Choroid plexus epithelial cell (primary cell): ENCODE data around the gene RPH3AL.

Source experiments
- DNase-seq: peaks from one replicate; pipeline ENCODE4 v3.0.0-alpha.2; 2010; ENCODE audit warnings: low read depth
- H3K4me3 ChIP-seq: 2 replicates; pipeline ENCODE4 v1.5.1; 2011; ENCODE audit warnings: low read depth, mild to moderate bottlenecking, control low read depth, low read length, moderate library complexity
- CTCF ChIP-seq: conservative IDR thresholded peaks from 2 replicates; pipeline ENCODE4 v1.5.1; 2011; ENCODE audit warnings: low read depth, mild to moderate bottlenecking, control low read depth, inconsistent platforms, low read length, moderate library complexity

Gene RPH3AL

DNA sequence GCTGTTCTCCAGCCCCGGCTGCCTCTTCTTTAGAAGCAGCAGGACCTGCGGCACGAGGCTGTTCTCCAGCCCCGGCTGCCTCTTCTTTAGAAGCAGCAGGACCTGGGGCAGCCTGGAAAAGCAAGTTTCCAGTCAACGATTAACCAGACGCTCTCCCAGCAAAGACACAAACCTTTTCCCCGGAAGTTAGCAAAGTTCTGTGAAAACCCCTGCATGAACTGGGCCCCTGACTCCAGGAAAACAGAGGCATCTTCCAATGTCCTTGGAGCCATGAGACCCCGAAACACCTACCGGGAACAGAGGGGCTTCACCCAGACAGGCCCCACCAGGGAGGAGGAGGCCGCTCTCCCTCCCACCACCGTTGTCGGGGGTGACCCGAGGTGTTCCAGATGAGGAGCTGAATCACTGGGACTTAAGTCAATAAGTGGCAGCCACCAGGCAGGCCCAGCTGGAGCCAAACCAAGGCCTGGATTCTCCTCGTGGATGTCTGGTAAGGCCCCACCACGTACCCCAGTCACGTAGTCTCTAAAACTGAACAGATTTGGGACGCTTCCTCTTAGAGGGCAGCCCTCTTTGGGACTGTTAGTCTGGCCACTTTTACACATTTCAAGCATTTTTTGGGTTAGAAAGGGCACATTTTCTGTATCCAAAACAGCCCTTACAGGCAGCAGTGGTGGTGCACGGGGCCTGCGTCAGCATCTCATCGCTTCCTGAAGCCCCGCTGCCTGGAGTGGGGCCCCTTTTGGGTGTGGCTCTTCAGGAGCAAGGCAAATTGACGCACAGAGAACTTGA lies at the start of gene RPH3AL:
Gene RPH3AL, minus strand, starts transcription at position 387 of the 792 bp plus-strand sequence. CDS start 25,264 bp downstream, outside the sequence.
- TF ChIP-seq CTCF = no peak
- peak; percentile 42 for DNase-seq
- H3K4me3 ChIP-seq = no peak within 1 kb of the TSS

GRCh38 chr17:400257-400656 lies 47.6 kb upstream of the RPH3AL start:
- no peak for DNase-seq
- no peak for TF ChIP-seq CTCF
- no peak overlapping the region for H3K4me3 ChIP-seq

DNA sequence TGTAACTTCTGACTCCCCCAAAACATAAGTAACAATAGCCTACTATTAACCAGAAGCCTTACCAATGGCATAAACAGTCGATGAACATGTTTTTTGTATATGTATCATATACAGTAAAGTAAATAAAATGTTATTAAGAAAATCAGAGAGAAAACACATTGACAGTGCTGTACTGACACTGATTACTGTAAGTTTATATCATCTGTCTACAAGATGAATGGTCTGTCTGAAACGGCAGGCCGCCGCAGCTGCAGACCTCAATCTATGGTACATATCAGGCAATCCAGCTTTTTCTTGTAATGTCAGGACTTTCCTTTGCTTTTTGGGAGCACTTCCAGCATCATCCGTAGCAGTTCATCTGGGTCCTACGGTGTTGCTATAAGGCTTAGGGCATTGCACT lies 44.2 kb upstream of the RPH3AL start:
- no peak for TF ChIP-seq CTCF
- no peak for DNase-seq
- no peak overlapping the region for H3K4me3 ChIP-seq

GRCh38 chr17:395974-396373 lies 43.4 kb upstream of the RPH3AL start:
- DNase-seq = no peak
- TF ChIP-seq CTCF = no peak
- H3K4me3 ChIP-seq = no peak overlapping the region

- H3K4me3 ChIP-seq = no peak overlapping the region
- no peak for DNase-seq
- TF ChIP-seq CTCF = no peak
Measured at GRCh38 chr17:395179-395578, 42.6 kb upstream of the RPH3AL start.

DNA sequence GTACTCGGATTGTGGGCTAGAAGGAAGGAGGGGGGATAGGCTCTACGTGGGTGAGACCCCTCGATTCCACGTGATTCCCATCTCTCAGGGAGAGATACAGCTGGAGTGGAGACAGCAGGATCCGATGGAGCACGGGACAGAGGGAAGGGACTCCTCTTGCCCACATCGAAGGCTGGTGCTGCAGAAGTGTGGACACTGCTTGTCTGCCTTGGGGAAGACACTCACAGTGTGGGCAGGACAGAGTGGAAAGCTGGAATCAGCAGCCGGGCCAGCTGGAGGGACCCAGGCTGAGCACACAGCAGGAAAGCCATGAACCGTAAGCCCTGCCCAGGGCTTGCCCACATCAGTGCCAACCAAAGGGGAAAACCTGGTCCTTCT lies 42.1 kb upstream of the RPH3AL start:
- TF ChIP-seq CTCF = no peak
- H3K4me3 ChIP-seq = no peak overlapping the region
- DNase-seq = no peak
